ENCODE measurements around the gene KRT15. TPM values are rescaled to one million over a fixed set of nuclear protein-coding genes. Genes with fewer than 3 reads are reported as not detected.

The KRT15 gene
- polyA plus RNA-seq, 1 donor (not counting 4 experiments of a cell fraction or from before 2014, with no cell fraction given), result 729 TPM

DNA sequence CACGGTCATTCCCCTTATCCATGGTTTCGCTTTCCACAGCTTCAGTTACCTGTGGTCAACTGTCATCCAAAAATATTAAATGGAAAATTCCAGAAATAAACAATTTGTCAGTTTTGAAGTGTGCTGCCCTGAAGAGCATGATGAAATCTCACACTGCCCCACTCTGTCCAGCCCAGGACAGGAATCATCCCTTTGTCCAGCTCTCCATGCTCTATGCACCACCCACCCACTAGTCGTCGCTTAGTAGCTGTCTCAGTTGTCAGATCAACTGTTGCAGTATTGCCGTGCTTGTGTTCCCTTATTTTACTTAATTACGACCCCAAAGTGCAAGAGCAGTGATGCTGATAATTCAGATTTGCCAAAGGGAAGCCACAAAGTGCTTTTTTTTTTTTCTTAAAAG, 42.9 kb upstream of the KRT15 start:
- TF ChIP-seq, protein P1, sequence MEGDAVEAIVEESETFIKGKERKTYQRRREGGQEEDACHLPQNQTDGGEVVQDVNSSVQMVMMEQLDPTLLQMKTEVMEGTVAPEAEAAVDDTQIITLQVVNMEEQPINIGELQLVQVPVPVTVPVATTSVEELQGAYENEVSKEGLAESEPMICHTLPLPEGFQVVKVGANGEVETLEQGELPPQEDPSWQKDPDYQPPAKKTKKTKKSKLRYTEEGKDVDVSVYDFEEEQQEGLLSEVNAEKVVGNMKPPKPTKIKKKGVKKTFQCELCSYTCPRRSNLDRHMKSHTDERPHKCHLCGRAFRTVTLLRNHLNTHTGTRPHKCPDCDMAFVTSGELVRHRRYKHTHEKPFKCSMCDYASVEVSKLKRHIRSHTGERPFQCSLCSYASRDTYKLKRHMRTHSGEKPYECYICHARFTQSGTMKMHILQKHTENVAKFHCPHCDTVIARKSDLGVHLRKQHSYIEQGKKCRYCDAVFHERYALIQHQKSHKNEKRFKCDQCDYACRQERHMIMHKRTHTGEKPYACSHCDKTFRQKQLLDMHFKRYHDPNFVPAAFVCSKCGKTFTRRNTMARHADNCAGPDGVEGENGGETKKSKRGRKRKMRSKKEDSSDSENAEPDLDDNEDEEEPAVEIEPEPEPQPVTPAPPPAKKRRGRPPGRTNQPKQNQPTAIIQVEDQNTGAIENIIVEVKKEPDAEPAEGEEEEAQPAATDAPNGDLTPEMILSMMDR (optimal IDR thresholded peaks at IDR 0.05 in 1 of 3, IDR thresholded peaks at IDR 0.05 in 1 of 3, conservative IDR thresholded peaks at IDR 0.05 in 1 of 3; ENCODE audit: extremely low read depth in 1 of 3, insufficient read depth in 2 of 3, low read length in 3 of 3), result no peak
- TF ChIP-seq EZH2 (IDR thresholded peaks at IDR 0.05; ENCODE audit: low read length), result no peak
- Histone ChIP-seq H2AFZ (ENCODE audit: control insufficient read depth, low read length) (no peak overlapping the region), H3K27me3 (ENCODE audit: control insufficient read depth, extremely low read depth, insufficient read depth, low read length) (no peaks in the 10 kb centered on the region), H3K27ac (ENCODE audit: control insufficient read depth, insufficient read depth, low read length) (no peak overlapping the region), H3K9me1 (ENCODE audit: control insufficient read depth, extremely low read depth, insufficient read depth, low read length) (no peaks in the 10 kb centered on the region), H3K9me3 (ENCODE audit: control insufficient read depth, low read depth, low read length) (no peaks in the 10 kb centered on the region), H3K36me3 (ENCODE audit: control insufficient read depth in 2 of 2, extremely low read depth in 1 of 2, insufficient read depth in 2 of 2, low read length in 2 of 2) (no peaks in the 10 kb centered on the region), H3K9ac (ENCODE audit: control insufficient read depth, extremely low read depth, insufficient read depth, low read length) (no peak overlapping the region), H3K79me2 (ENCODE audit: control insufficient read depth, insufficient read depth, low read length) (no peaks in the 10 kb centered on the region), H3K4me1 (ENCODE audit: control insufficient read depth, extremely low read depth, insufficient read depth, low read length) (peaks cover 5% of the 10 kb centered on the region), H4K20me1 (ENCODE audit: control insufficient read depth, extremely low read depth, insufficient read depth, low read length) (no peaks in the 10 kb centered on the region), H3K4me2 (ENCODE audit: control insufficient read depth, extremely low read depth, insufficient read depth, low read depth, low read length) (no peak overlapping the region), H3K4me3 (ENCODE audit: control insufficient read depth in 2 of 3, extremely low read depth in 1 of 3, insufficient read depth in 2 of 3, low read depth in 1 of 3, low read length in 3 of 3) (no peak overlapping the region)
- DNase-seq (ENCODE audit: low read depth, low spot score) (no peak), FAIRE-seq (no peak)
- dilution Hi-C loops (cut with MboI; ENCODE audit: extremely low pct_ligation_motif_present, low sequenced_read_pairs), result no loop called here

DNA sequence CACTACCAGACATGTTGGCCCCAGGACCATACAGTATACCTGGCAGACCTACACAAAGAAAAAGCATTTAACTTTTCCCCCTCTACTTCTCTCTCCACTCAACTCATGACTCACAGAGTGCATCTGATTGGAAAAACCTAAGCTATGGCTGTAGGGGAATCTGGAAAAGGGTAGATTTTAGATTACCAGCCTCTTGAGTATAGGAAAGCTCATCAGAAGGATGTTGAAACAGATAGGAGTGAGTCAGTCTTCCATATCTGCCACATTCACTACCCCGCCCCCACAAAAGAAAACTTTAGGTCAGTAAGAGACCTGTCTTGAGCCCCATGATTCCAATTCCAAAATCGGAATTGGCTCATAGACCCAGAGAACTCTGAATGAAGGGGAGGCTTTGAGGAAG, 40.9 kb upstream of the KRT15 start:
- Histone ChIP-seq H3K4me1 (ENCODE audit: control insufficient read depth, extremely low read depth, insufficient read depth, low read length) (peaks cover 12% of the 10 kb centered on the region), H3K36me3 (ENCODE audit: control insufficient read depth in 2 of 2, extremely low read depth in 1 of 2, insufficient read depth in 2 of 2, low read length in 2 of 2) (no peaks in the 10 kb centered on the region), H3K9ac (ENCODE audit: control insufficient read depth, extremely low read depth, insufficient read depth, low read length) (no peak overlapping the region), H3K9me1 (ENCODE audit: control insufficient read depth, extremely low read depth, insufficient read depth, low read length) (no peaks in the 10 kb centered on the region), H4K20me1 (ENCODE audit: control insufficient read depth, extremely low read depth, insufficient read depth, low read length) (no peaks in the 10 kb centered on the region), H3K79me2 (ENCODE audit: control insufficient read depth, insufficient read depth, low read length) (no peaks in the 10 kb centered on the region), H2AFZ (ENCODE audit: control insufficient read depth, low read length) (no peak overlapping the region), H3K4me2 (ENCODE audit: control insufficient read depth, extremely low read depth, insufficient read depth, low read depth, low read length) (no peak overlapping the region), H3K27ac (ENCODE audit: control insufficient read depth, insufficient read depth, low read length) (no peak overlapping the region), H3K27me3 (ENCODE audit: control insufficient read depth, extremely low read depth, insufficient read depth, low read length) (no peaks in the 10 kb centered on the region), H3K9me3 (ENCODE audit: control insufficient read depth, low read depth, low read length) (no peaks in the 10 kb centered on the region), H3K4me3 (ENCODE audit: control insufficient read depth in 2 of 3, extremely low read depth in 1 of 3, insufficient read depth in 2 of 3, low read depth in 1 of 3, low read length in 3 of 3) (no peak overlapping the region)
- FAIRE-seq (no peak), DNase-seq (ENCODE audit: low read depth, low spot score) (no peak)
- dilution Hi-C loops (cut with MboI; ENCODE audit: extremely low pct_ligation_motif_present, low sequenced_read_pairs), result no loop called here
- TF ChIP-seq EZH2 (IDR thresholded peaks at IDR 0.05; ENCODE audit: low read length), result no peak
- TF ChIP-seq, protein P1 (optimal IDR thresholded peaks at IDR 0.05 in 1 of 3, IDR thresholded peaks at IDR 0.05 in 1 of 3, conservative IDR thresholded peaks at IDR 0.05 in 1 of 3; ENCODE audit: extremely low read depth in 1 of 3, insufficient read depth in 2 of 3, low read length in 3 of 3), result no peak
